HepG2 (cell line): ENCODE data around the gene RRAD. TPM values are rescaled to one million over a fixed set of nuclear protein-coding genes. Genes with fewer than 3 reads are reported as not detected.

Source experiments
- GATAD2A ChIP-seq: IDR thresholded peaks from 2 replicates; pipeline ENCODE4 v1.6.1; 2016
- GTF2F1 ChIP-seq: fragments of 150-350 bp; IDR thresholded peaks from 2 replicates; pipeline ENCODE4 v1.6.1; 2014; ENCODE audit warnings: low read length
- RFX3 ChIP-seq: IDR thresholded peaks from 2 replicates; pipeline ENCODE4 v1.6.1; 2016; ENCODE audit warnings: missing biosample characterization, missing genetic modification reagents
- TARDBP ChIP-seq: sonication (generic); formaldehyde crosslinking; IDR thresholded peaks from 2 replicates; pipeline ENCODE4 v1.8.0; 2022; ENCODE audit warnings: mild to moderate bottlenecking, missing genetic modification reagents
- XRCC5 ChIP-seq: fragments of 200-400 bp; formaldehyde crosslinking; optimal IDR thresholded peaks from 2 replicates; pipeline ENCODE3; 2017; ENCODE audit warnings: mild to moderate bottlenecking, low read length
- ZNF354B ChIP-seq: sonication (generic); formaldehyde crosslinking; IDR thresholded peaks from 2 replicates; pipeline ENCODE4 v1.8.0; 2022; ENCODE audit warnings: mild to moderate bottlenecking, missing genetic modification reagents
- ZNF781 ChIP-seq: sonication (generic); formaldehyde crosslinking; IDR thresholded peaks from 2 replicates; pipeline ENCODE4 v1.5.1; 2020; ENCODE audit warnings: borderline replicate concordance, mild to moderate bottlenecking, missing genetic modification reagents; ENCODE audit errors: not compliant biosample characterization
- polyA plus RNA-seq, 8 experiments: library from polyadenylated mRNA; depleted of rRNA in 3 of 8; stranded (reverse) in 7 of 8; unstranded in 1 of 8; fragments of >200 nt; fragmentation: Illumina TruSeq in 4 of 8; extraction: Trizol in 4 of 8; gene quantifications; 2 replicates each; pipeline versions ENCODE4 v1.2.1 to v1.2.3, GENCODE V29; 2011 to 2016; ENCODE audit warnings: low read depth in 4 of 8, missing spikeins in 1 of 8, mixed read lengths in 1 of 8; ENCODE audit not compliant: insufficient read depth in 1 of 8
- total RNA-seq, 5 experiments: library from RNA; depleted of rRNA; stranded (reverse); fragments of >200 nt; fragmentation: Illumina TruSeq; extraction: Trizol; gene quantifications; 2 replicates each; pipeline ENCODE4 v1.2.3, GENCODE V29; 2016; ENCODE audit warnings: low read depth in 1 of 5
- TF ChIP-seq, protein P1 (sequence below): IDR thresholded peaks from 2 replicates; pipeline ENCODE4 v1.6.1; 2012; ENCODE audit warnings: low read length, improper control_type of control experiment
- TF ChIP-seq, protein P2 (sequence below): IDR thresholded peaks from 2 replicates; pipeline ENCODE4 v1.6.1; 2016

The RRAD gene
- total and polyA plus RNA-seq, 2 of the 13 experiments (the other 11 are each of a cell fraction or from before 2014, with no cell fraction given), result 0.80 to 1.1 TPM

- TF ChIP-seq GTF2F1 (no peak), ZNF354B (CRISPR knock-in tag) (no peak), XRCC5 (peak; percentile 66), GATAD2A (CRISPR knock-in tag) (peak; percentile 76), ZNF781 (CRISPR knock-in tag) (peak; percentile 17), TARDBP (CRISPR knock-in tag) (peak; percentile 44; the same call in 1 of the 2 replicates), RFX3 (CRISPR knock-in tag) (0 out of 2 replicates have a peak, but pooled peaks have one; percentile 29)
- TF ChIP-seq, protein P1, sequence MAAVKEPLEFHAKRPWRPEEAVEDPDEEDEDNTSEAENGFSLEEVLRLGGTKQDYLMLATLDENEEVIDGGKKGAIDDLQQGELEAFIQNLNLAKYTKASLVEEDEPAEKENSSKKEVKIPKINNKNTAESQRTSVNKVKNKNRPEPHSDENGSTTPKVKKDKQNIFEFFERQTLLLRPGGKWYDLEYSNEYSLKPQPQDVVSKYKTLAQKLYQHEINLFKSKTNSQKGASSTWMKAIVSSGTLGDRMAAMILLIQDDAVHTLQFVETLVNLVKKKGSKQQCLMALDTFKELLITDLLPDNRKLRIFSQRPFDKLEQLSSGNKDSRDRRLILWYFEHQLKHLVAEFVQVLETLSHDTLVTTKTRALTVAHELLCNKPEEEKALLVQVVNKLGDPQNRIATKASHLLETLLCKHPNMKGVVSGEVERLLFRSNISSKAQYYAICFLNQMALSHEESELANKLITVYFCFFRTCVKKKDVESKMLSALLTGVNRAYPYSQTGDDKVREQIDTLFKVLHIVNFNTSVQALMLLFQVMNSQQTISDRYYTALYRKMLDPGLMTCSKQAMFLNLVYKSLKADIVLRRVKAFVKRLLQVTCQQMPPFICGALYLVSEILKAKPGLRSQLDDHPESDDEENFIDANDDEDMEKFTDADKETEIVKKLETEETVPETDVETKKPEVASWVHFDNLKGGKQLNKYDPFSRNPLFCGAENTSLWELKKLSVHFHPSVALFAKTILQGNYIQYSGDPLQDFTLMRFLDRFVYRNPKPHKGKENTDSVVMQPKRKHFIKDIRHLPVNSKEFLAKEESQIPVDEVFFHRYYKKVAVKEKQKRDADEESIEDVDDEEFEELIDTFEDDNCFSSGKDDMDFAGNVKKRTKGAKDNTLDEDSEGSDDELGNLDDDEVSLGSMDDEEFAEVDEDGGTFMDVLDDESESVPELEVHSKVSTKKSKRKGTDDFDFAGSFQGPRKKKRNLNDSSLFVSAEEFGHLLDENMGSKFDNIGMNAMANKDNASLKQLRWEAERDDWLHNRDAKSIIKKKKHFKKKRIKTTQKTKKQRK, result no peak
- TF ChIP-seq, protein P2, sequence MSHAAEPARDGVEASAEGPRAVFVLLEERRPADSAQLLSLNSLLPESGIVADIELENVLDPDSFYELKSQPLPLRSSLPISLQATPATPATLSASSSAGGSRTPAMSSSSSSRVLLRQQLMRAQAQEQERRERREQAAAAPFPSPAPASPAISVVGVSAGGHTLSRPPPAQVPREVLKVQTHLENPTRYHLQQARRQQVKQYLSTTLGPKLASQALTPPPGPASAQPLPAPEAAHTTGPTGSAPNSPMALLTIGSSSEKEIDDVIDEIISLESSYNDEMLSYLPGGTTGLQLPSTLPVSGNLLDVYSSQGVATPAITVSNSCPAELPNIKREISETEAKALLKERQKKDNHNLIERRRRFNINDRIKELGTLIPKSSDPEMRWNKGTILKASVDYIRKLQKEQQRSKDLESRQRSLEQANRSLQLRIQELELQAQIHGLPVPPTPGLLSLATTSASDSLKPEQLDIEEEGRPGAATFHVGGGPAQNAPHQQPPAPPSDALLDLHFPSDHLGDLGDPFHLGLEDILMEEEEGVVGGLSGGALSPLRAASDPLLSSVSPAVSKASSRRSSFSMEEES (CRISPR knock-in tag), result 0 out of 2 replicates have a peak, but pooled peaks have one; percentile 28
Observed at GRCh38 chr16:66954097-66954659, 28.8 kb upstream of the RRAD start (continued).
